Measurements from ENCODE around the gene PRKCI. TPM values are rescaled to one million over a fixed set of nuclear protein-coding genes. Genes with fewer than 3 reads are reported as not detected.

PRKCI gene
- total RNA-seq, 1 experiment from 2014 or later: 39.5 TPM

DNA sequence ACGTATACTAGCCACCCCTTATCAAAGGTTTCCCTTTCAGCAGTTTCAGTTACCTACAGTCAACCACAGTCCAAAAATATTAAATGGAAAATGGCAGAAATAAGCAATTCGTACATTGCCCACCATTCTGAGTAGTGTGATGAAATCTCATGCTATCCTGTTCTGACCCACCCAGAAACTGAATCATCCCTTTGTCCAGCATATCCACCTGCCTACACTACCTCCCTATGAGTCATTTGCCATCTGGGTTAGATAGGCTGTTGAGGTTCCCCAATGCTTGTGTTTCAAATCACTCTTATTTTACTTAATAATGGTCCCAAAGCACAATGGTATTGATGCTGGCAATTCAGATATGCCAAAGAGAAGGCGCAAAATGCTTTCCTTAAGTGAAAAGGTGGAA is 25.4 kb upstream of the PRKCI start:
- Histone ChIP-seq H2AFZ (ENCODE audit: low read length) (no peak overlapping the region), H4K20me1 (ENCODE audit: low read length) (no peaks in the 10 kb centered on the region), H3K9ac (ENCODE audit: low read length) (no peak overlapping the region), H3F3A (ENCODE audit: low read length, unreplicated experiment) (no peaks in the 10 kb centered on the region), H3K27ac (ENCODE audit: low read length) (no peak overlapping the region), H3K9me2 (replicated peaks; ENCODE audit: low read length) (no peaks in the 10 kb centered on the region), H3K36me3 (ENCODE audit: low read depth, low read length) (no peaks in the 10 kb centered on the region), H3K9me3 (ENCODE audit: low read length) (no peaks in the 10 kb centered on the region), H3K4me3 (ENCODE audit: low read length) (no peak overlapping the region), H3K4me2 (ENCODE audit: low read length) (no peak overlapping the region), H3K79me2 (ENCODE audit: low read length) (no peaks in the 10 kb centered on the region), H3K27me3 (ENCODE audit: low read length) (no peaks in the 10 kb centered on the region), H3K4me1 (ENCODE audit: insufficient read depth, low read length) (peaks cover 8% of the 10 kb centered on the region; the same call in 1 of the 2 replicates)
- ATAC-seq: peak; percentile 89
- CTCF ChIA-PET: interaction anchor here (0.5 kb wide), 1 partner anchor 110 kb away, joined by 9 read pairs; no protein-coding TSS in a partner anchor
- DNase-seq: peak; percentile 67
- TF ChIP-seq EZH2 (IDR thresholded peaks at IDR 0.05; ENCODE audit: low read length, unreplicated experiment) (no peak), EZH2phosphoT487 (IDR thresholded peaks at IDR 0.05; ENCODE audit: borderline replicate concordance, low read length) (no peak)
- TF ChIP-seq, protein P1, sequence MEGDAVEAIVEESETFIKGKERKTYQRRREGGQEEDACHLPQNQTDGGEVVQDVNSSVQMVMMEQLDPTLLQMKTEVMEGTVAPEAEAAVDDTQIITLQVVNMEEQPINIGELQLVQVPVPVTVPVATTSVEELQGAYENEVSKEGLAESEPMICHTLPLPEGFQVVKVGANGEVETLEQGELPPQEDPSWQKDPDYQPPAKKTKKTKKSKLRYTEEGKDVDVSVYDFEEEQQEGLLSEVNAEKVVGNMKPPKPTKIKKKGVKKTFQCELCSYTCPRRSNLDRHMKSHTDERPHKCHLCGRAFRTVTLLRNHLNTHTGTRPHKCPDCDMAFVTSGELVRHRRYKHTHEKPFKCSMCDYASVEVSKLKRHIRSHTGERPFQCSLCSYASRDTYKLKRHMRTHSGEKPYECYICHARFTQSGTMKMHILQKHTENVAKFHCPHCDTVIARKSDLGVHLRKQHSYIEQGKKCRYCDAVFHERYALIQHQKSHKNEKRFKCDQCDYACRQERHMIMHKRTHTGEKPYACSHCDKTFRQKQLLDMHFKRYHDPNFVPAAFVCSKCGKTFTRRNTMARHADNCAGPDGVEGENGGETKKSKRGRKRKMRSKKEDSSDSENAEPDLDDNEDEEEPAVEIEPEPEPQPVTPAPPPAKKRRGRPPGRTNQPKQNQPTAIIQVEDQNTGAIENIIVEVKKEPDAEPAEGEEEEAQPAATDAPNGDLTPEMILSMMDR (conservative IDR thresholded peaks at IDR 0.05; ENCODE audit: low read depth, low read length): no peak
- BruUV-seq (replicated peaks): no TSS peak
- intact Hi-C loops (cut with micrococcal nuclease): no loop called here
- POLR2A ChIA-PET (ENCODE audit: unreplicated experiment): no interaction called here

DNA sequence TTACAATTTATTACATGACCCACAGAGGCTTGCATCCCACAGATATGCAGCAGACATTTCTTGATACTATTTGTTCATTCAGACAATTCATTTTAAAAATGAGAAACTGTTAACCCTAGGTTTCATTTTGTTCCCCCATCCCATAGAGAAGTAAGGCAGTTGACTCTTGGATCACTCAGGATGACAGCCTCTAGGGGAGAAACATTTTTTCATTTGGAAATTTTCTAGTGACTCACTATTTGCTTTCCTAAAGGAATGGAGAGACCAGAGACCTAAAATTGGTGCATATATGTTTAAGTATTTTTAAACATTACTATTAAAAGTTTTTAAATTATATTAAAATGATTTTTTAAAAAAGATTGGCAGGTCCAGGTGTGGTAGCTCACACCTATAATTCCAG is 21.2 kb upstream of the PRKCI start:
- TF ChIP-seq EZH2 (IDR thresholded peaks at IDR 0.05; ENCODE audit: low read length, unreplicated experiment): no peak
- TF ChIP-seq EZH2phosphoT487 (IDR thresholded peaks at IDR 0.05; ENCODE audit: borderline replicate concordance, low read length): no peak
- TF ChIP-seq, protein P1 (conservative IDR thresholded peaks at IDR 0.05; ENCODE audit: low read depth, low read length): no peak
- Histone ChIP-seq H3K27me3 (ENCODE audit: low read length) (no peaks in the 10 kb centered on the region), H3K9me2 (replicated peaks; ENCODE audit: low read length) (no peaks in the 10 kb centered on the region), H2AFZ (ENCODE audit: low read length) (no peak overlapping the region), H3K27ac (ENCODE audit: low read length) (no peak overlapping the region), H3K4me2 (ENCODE audit: low read length) (no peak overlapping the region), H3K36me3 (ENCODE audit: low read depth, low read length) (no peaks in the 10 kb centered on the region), H4K20me1 (ENCODE audit: low read length) (no peaks in the 10 kb centered on the region), H3K9me3 (ENCODE audit: low read length) (no peaks in the 10 kb centered on the region), H3K4me1 (ENCODE audit: insufficient read depth, low read length) (peaks cover 8% of the 10 kb centered on the region; the same call in 1 of the 2 replicates), H3K79me2 (ENCODE audit: low read length) (no peaks in the 10 kb centered on the region), H3K4me3 (ENCODE audit: low read length) (no peak overlapping the region), H3K9ac (ENCODE audit: low read length) (no peak overlapping the region), H3F3A (ENCODE audit: low read length, unreplicated experiment) (no peaks in the 10 kb centered on the region)
- ATAC-seq (peak; percentile 73), DNase-seq (peak; percentile 53)
- intact Hi-C loops (cut with micrococcal nuclease): no loop called here
- no TSS peak for BruUV-seq (replicated peaks)
- POLR2A ChIA-PET (ENCODE audit: unreplicated experiment): no interaction called here
- CTCF ChIA-PET: no interaction called here

DNA sequence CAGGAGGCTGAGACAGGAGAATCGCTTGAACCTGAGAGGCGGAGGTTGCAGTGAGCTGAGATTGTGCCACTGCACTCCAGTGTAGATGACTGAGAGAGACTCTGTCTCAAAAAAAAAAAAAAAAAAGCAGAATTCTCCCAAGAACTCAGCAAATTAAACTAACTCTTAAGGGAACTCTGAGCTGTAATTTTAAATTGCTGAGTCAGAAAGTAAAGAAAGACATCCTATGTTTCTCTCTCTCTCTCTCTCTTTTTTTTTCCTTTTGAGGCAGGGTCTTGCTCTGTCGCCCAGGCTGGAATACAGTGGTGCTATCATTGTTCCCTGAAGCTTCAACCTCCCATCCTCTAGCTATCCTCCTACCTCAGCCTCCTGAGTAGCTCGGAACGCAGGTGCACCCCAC is 20.7 kb upstream of the PRKCI start:
- TF ChIP-seq EZH2phosphoT487 (IDR thresholded peaks at IDR 0.05; ENCODE audit: borderline replicate concordance, low read length): no peak
- H3K27me3 ChIP-seq (ENCODE audit: low read length): no peaks in the 10 kb centered on the region
- intact Hi-C loops (cut with micrococcal nuclease): no loop called here
- H3K4me3 ChIP-seq (ENCODE audit: low read length): no peak overlapping the region
- ATAC-seq (no peak), DNase-seq (no peak)
- no peaks in the 10 kb centered on the region for H3K9me2 ChIP-seq (replicated peaks; ENCODE audit: low read length)
- BruUV-seq (replicated peaks): no TSS peak
- no peaks in the 10 kb centered on the region for H3K79me2 ChIP-seq (ENCODE audit: low read length)
- no peaks in the 10 kb centered on the region for H3F3A ChIP-seq (ENCODE audit: low read length, unreplicated experiment)
- H3K9me3 ChIP-seq (ENCODE audit: low read length): no peaks in the 10 kb centered on the region
- no peaks in the 10 kb centered on the region for H3K36me3 ChIP-seq (ENCODE audit: low read depth, low read length)
- no peak overlapping the region for H3K27ac ChIP-seq (ENCODE audit: low read length)
- no peaks in the 10 kb centered on the region for H4K20me1 ChIP-seq (ENCODE audit: low read length)
- H3K4me2 ChIP-seq (ENCODE audit: low read length): no peak overlapping the region
- H3K4me1 ChIP-seq (ENCODE audit: insufficient read depth, low read length): peaks cover 8% of the 10 kb centered on the region; the same call in 1 of the 2 replicates
- POLR2A ChIA-PET (ENCODE audit: unreplicated experiment): interaction anchor here (0.6 kb wide), 1 partner anchor 668 kb away, joined by 16 read pairs; no protein-coding TSS in a partner anchor
- H2AFZ ChIP-seq (ENCODE audit: low read length): no peak overlapping the region
- H3K9ac ChIP-seq (ENCODE audit: low read length): no peak overlapping the region
- CTCF ChIA-PET: no interaction called here
